H1 (cell line): ENCODE measurements around the gene ABL2. TPM values are rescaled to one million over a fixed set of nuclear protein-coding genes. Genes with fewer than 3 reads are reported as not detected.

Experiments used
- CTCF ChIA-PET: fragments of 300-600 bp; sonication (Branson Sonifier 250); formaldehyde crosslinking; loops from one replicate; lab custom pipeline; 2021; ENCODE audit not compliant: partially characterized antibody; lab: Charles Lee
- POLR2A ChIA-PET: fragments of 300-600 bp; sonication (Branson Sonifier 250); formaldehyde crosslinking; loops from one replicate; lab custom pipeline; 2021; ENCODE audit warnings: inconsistent platforms; ENCODE audit not compliant: partially characterized antibody; lab: Charles Lee
- DNase-seq, 2 experiments: peaks; one replicate each; pipeline versions ENCODE4 v3.0.0 to v3.0.0-alpha.2; 2010 to 2022; ENCODE audit warnings: low spot score in 2 of 2, low read depth in 1 of 2, mixed read lengths in 1 of 2
- FAIRE-seq: peaks from 2 replicates; lab custom pipeline; 2011; peaks lifted over from hg19 to GRCh38; lab: Jason Lieb, UNC
- H2AFZ ChIP-seq: 2 replicates; pipeline ENCODE4 v1.8.1; 2012; ENCODE audit warnings: low read length, inconsistent platforms
- H2AK5ac ChIP-seq: 2 replicates; pipeline ENCODE4 v1.6.1; 2013; ENCODE audit warnings: low read depth, low read length
- H2BK120ac ChIP-seq: replicated peaks from 2 replicates; pipeline ENCODE3; 2013; ENCODE audit warnings: low read depth, low read length, inconsistent platforms
- H2BK12ac ChIP-seq: 2 replicates; pipeline ENCODE4 v1.6.1; 2013; ENCODE audit warnings: low read depth, low read length
- H2BK15ac ChIP-seq: 2 replicates; pipeline ENCODE4 v1.6.1; 2013; ENCODE audit warnings: low read length
- H2BK20ac ChIP-seq: 2 replicates; pipeline ENCODE4 v1.6.1; 2013; ENCODE audit warnings: low read length
- H2BK5ac ChIP-seq: 2 replicates; pipeline ENCODE4 v1.6.1; 2013; ENCODE audit warnings: low read depth, low read length
- H3K14ac ChIP-seq: 2 replicates; pipeline ENCODE4 v1.6.1; 2013; ENCODE audit warnings: inconsistent platforms; ENCODE audit not compliant: insufficient read length
- H3K18ac ChIP-seq: 2 replicates; pipeline ENCODE4 v1.6.1; 2013; ENCODE audit warnings: low read length; ENCODE audit errors: extremely low read depth
- H3K23ac ChIP-seq: 2 replicates; pipeline ENCODE4 v1.6.1; 2013; ENCODE audit warnings: inconsistent platforms; ENCODE audit not compliant: insufficient read length
- H3K23me2 ChIP-seq: 2 replicates; pipeline ENCODE4 v1.6.1; 2013; ENCODE audit warnings: low read depth, low read length
- H3K27ac ChIP-seq: 2 replicates; pipeline ENCODE4 v1.6.1; 2011; ENCODE audit warnings: low read depth, low read length, inconsistent platforms
- H3K27me3 ChIP-seq, 4 experiments: replicated peaks in 1 of 4; 1 replicate in 1 of 4; 2 replicates in 3 of 4; pipeline versions ENCODE4 v1.6.1 to v1.8.1; 2011 to 2013; ENCODE audit warnings: low read length in 3 of 4, mild to moderate bottlenecking in 3 of 4, inconsistent platforms in 2 of 4, mixed read lengths in 2 of 4, moderate library complexity in 1 of 4; ENCODE audit not compliant: control insufficient read depth in 3 of 4, insufficient read depth in 3 of 4; ENCODE audit errors: extremely low read depth in 1 of 4
- H3K36me3 ChIP-seq, 4 experiments: 2 replicates each; pipeline versions ENCODE4 v1.6.1 to v1.8.1; 2011 to 2013; ENCODE audit warnings: mild to moderate bottlenecking in 4 of 4, low read length in 3 of 4, moderate library complexity in 2 of 4, control low read depth in 1 of 4, inconsistent platforms in 1 of 4; ENCODE audit not compliant: insufficient read depth in 4 of 4, control insufficient read depth in 2 of 4
- H3K4ac ChIP-seq: replicated peaks from 2 replicates; pipeline ENCODE3; 2013; ENCODE audit warnings: low read length, low read depth, mixed read lengths, inconsistent platforms; ENCODE audit not compliant: insufficient read length
- H3K4me1 ChIP-seq, 4 experiments: replicated peaks in 1 of 4; 1 replicate in 1 of 4; 2 replicates in 3 of 4; pipeline versions ENCODE4 v1.6.1 to v1.8.1; 2011 to 2013; ENCODE audit warnings: low read length in 3 of 4, inconsistent platforms in 2 of 4, mixed read lengths in 1 of 4; ENCODE audit not compliant: insufficient read depth in 4 of 4, control insufficient read depth in 3 of 4
- H3K4me2 ChIP-seq, 2 experiments: 2 replicates each; pipeline versions ENCODE4 v1.6.1 to v1.8.1; 2011 to 2013; ENCODE audit warnings: low read depth in 2 of 2, low read length in 2 of 2, control low read depth in 1 of 2, inconsistent platforms in 1 of 2, mild to moderate bottlenecking in 1 of 2; ENCODE audit not compliant: insufficient read depth in 1 of 2
- H3K4me3 ChIP-seq, 4 experiments: fragments of 200-600, 300-600 bp in 1 of 4; sonication (generic), shearing (Covaris generic), sonication (Bioruptor Twin) in 1 of 4; 2 replicates each; pipeline versions ENCODE4 v1.5.1 to v1.8.1; 2011 to 2016; ENCODE audit warnings: low read length in 4 of 4, low read depth in 3 of 4, control low read depth in 2 of 4, inconsistent platforms in 2 of 4, mild to moderate bottlenecking in 2 of 4, mixed read lengths in 1 of 4, moderate library complexity in 1 of 4; ENCODE audit not compliant: insufficient read depth in 2 of 4; ENCODE audit errors: extremely low read depth in 1 of 4
- H3K56ac ChIP-seq: replicated peaks from 2 replicates; pipeline ENCODE3; 2013; ENCODE audit warnings: low read depth, mild to moderate bottlenecking, mixed read lengths, low read length, inconsistent platforms; ENCODE audit not compliant: insufficient read length
- H3K79me1 ChIP-seq: 2 replicates; pipeline ENCODE4 v1.6.1; 2013; ENCODE audit warnings: low read depth, low read length, control low read depth
- H3K79me2 ChIP-seq, 2 experiments: 2 replicates each; pipeline versions ENCODE4 v1.6.1 to v1.8.1; 2012 to 2013; ENCODE audit warnings: low read length in 2 of 2, mild to moderate bottlenecking in 2 of 2, inconsistent platforms in 1 of 2; ENCODE audit not compliant: insufficient read depth in 2 of 2, control insufficient read depth in 1 of 2
- H3K9ac ChIP-seq, 4 experiments: replicated peaks in 1 of 4; 1 replicate in 1 of 4; 2 replicates in 3 of 4; pipeline versions ENCODE4 v1.6.1 to v1.8.1; 2011 to 2013; ENCODE audit warnings: low read depth in 3 of 4, low read length in 3 of 4, control low read depth in 2 of 4, mild to moderate bottlenecking in 2 of 4, moderate library complexity in 2 of 4, inconsistent platforms in 1 of 4; ENCODE audit errors: extremely low read depth in 1 of 4
- H3K9me3 ChIP-seq, 2 experiments: 2 replicates each; pipeline versions ENCODE4 v1.6.1 to v1.8.1; 2012 to 2013; ENCODE audit warnings: mild to moderate bottlenecking in 2 of 2, moderate library complexity in 2 of 2, control low read depth in 1 of 2, inconsistent platforms in 1 of 2, low read depth in 1 of 2, low read length in 1 of 2, mixed read lengths in 1 of 2; ENCODE audit not compliant: insufficient read depth in 2 of 2
- H4K20me1 ChIP-seq, 2 experiments: replicated peaks in 1 of 2; 2 replicates each; pipeline versions ENCODE3 to v1.8.1; 2011 to 2013; ENCODE audit warnings: inconsistent platforms in 2 of 2, low read length in 2 of 2, mild to moderate bottlenecking in 1 of 2; ENCODE audit not compliant: insufficient read depth in 2 of 2, control insufficient read depth in 1 of 2
- H4K5ac ChIP-seq: 2 replicates; pipeline ENCODE4 v1.6.1; 2013; ENCODE audit warnings: low read length, low read depth, mixed read lengths, inconsistent platforms; ENCODE audit not compliant: insufficient read length
- H4K8ac ChIP-seq: 2 replicates; pipeline ENCODE4 v1.8.0; 2013; ENCODE audit warnings: mild to moderate bottlenecking, moderate library complexity, low read length, inconsistent platforms; ENCODE audit not compliant: insufficient read depth; ENCODE audit errors: extremely low read depth
- H4K91ac ChIP-seq: replicated peaks from 2 replicates; pipeline ENCODE3; 2013; ENCODE audit warnings: low read length, mixed read lengths, inconsistent platforms; ENCODE audit not compliant: insufficient read length
- ATF3 ChIP-seq: IDR thresholded peaks from 2 replicates; pipeline ENCODE4 v1.6.1; 2011; ENCODE audit warnings: low read depth, mild to moderate bottlenecking, low read length; ENCODE audit not compliant: insufficient read depth
- KDM5A ChIP-seq: fragments of 200-600 bp; IDR thresholded peaks from 2 replicates; pipeline ENCODE4 v1.7.1; 2012; ENCODE audit warnings: mild to moderate bottlenecking, low read length, inconsistent platforms, mixed read lengths
- WGBS, 2 experiments: shearing (Covaris generic) in 1 of 2; methylation state at CpG; one replicate each; pipeline versions ENCODE4 v1.1.6 to v1.1.7; 2013 to 2015; ENCODE audit warnings: low lambda C conversion rate in 2 of 2, mixed read lengths in 2 of 2, inconsistent platforms in 1 of 2, low coverage in 1 of 2, missing lambda C conversion rate in 1 of 2; ENCODE audit not compliant: insufficient replicate concordance in 2 of 2, insufficient coverage in 1 of 2, insufficient read length in 1 of 2; ENCODE audit errors: extremely low coverage in 1 of 2, missing lambda C conversion rate in 1 of 2; 5-methylcytosine and 5-hydroxymethylcytosine counted together
- polyA plus RNA-seq, 7 experiments: library from polyadenylated mRNA; depleted of rRNA in 3 of 7; stranded (reverse) in 5 of 7; unstranded in 2 of 7; fragments of >200 nt in 5 of 7; fragments of 200-250 nt in 2 of 7; gene quantifications; 1 replicate in 5 of 7; 2 replicates in 1 of 7; 4 replicates in 1 of 7; pipeline versions ENCODE4 v1.2.1 to v1.2.3, GENCODE V29; 2011 to 2013; ENCODE audit warnings: missing spikeins in 2 of 7, mixed read lengths in 2 of 7
- total RNA-seq: library from RNA; stranded (reverse); fragmentation: NEBNext Ultra II Directional; extraction: Animal tissue kit (Norgen Biotek cat#: 25700); gene quantifications from 2 replicates; pipeline ENCODE4 v1.2.1, GENCODE V29; 2021

Gene ABL2
- total and polyA plus RNA-seq, 2 of the 8 experiments (the other 6 are each of a cell fraction or from before 2014, with no cell fraction given), result 4.5 to 19.1 TPM

- Histone ChIP-seq H3K9me3 (no peaks in the 10 kb centered on the region), H4K20me1 (no peaks in the 10 kb centered on the region), H2BK120ac (no peak overlapping the region), H3K27ac (no peak overlapping the region), H4K8ac (no peak overlapping the region), H2BK15ac (no peak overlapping the region), H2AFZ (no peak overlapping the region), H3K18ac (no peak overlapping the region), H2BK5ac (no peak overlapping the region), H3K23ac (no peak overlapping the region), H3K56ac (no peak overlapping the region), H3K9ac (no peak overlapping the region), H3K4me2 (no peak overlapping the region), H3K23me2 (no peaks in the 10 kb centered on the region), H3K14ac (no peak overlapping the region), H2BK20ac (no peak overlapping the region), H3K4me3 (no peak overlapping the region), H3K79me2 (peaks cover 0 to 35% of the 10 kb centered on the region in 2 experiments; a peak in 2 of 4 replicates), H3K36me3 (no peaks in the 10 kb centered on the region), H3K27me3 (no peaks in the 10 kb centered on the region), H4K91ac (no peak overlapping the region), H3K79me1 (no peaks in the 10 kb centered on the region), H4K5ac (no peak overlapping the region), H3K4ac (no peak overlapping the region), H3K4me1 (0 out of 7 replicates have a peak, but pooled peaks cover 0 to 2% (median 0%) of the 10 kb centered on the region in 4 experiments), H2BK12ac (no peak overlapping the region), H2AK5ac (no peak overlapping the region)
- TF ChIP-seq KDM5A, result no peak
- no peak for TF ChIP-seq ATF3
- DNase-seq (no peak), FAIRE-seq (no peak)
- ChIA-PET POLR2A (interaction anchor here (1.2 kb wide), 1 partner anchor 35 kb away, joined by 4 read pairs; no protein-coding TSS in a partner anchor), CTCF (interaction anchor here (0.5 to 2.1 kb wide), 7 partner anchors 15 to 654 kb away, joined by 3 to 9 read pairs (median 4); no protein-coding TSS in a partner anchor)
- WGBS, 2 experiments, result 93% methylated on average over 1 of the region's 1 CpG; no CpG with 5 or more reads in 1 of the 2 experiments
Measured at GRCh38 chr1:179156026-179156425, 73.5 kb downstream of the ABL2 start.
